Stimulated activated CD4-positive, alpha-beta T cell treated with anti-CD3 and anti-CD28 coated beads, Interleukin-15, amount 100 ng/mL, for 48 hours (primary cell): ENCODE measurements around the gene MTA2.
A peak's percentile ranks its signal among the peaks of the same experiment; 100 is the strongest.
"Not testable (repeated sequence)": the region's sequence is repeated elsewhere in the genome, so short reads cannot be mapped to it uniquely, and the experiment has no call there.

Source experiments
- DNase-seq, 2 donors: peaks; one replicate each; pipeline ENCODE4 v3.0.0-alpha.2; 2020; ENCODE audit warnings: low read depth in 2 of 2

Gene MTA2

GRCh38 chr11:62566247-62566646 lies 35.4 kb downstream of the MTA2 start:
- DNase-seq = no peak

DNA sequence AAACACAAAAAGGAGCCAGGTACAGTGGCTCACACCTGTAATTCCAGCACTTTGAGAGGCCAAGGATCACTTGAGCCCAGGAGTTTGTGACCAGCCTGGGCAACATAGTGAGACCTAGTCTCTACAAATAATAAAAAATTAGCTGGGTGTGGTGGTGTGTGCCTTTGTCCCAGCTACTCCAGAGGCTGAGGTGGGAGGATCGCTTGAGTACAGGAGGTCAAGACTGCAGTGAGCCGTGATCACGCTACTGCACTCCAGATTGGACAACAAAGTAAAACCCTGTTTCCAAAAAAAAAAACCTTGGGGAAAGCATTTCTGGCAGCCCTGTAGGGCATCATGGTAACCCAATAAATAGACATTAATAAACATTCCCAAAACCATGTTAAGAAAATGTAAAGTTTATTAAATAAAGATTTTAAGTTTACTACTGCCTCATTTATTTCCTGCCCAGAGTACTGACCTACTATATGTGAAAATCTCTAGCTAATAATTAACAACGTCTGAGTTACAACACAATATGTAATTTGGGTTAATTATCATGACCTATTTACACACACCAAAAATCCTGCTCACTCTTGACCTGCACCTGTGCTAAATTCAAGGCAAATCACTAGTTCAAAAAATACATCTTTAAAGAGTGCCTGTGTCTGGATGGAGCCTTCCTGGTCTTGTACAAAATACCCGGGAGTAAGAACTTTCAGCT lies 36.4 kb downstream of the MTA2 start:
- no peak for DNase-seq

GRCh38 chr11:62561677-62562230 lies 39.9 kb downstream of the MTA2 start:
- DNase-seq = not testable (repeated sequence)

DNA sequence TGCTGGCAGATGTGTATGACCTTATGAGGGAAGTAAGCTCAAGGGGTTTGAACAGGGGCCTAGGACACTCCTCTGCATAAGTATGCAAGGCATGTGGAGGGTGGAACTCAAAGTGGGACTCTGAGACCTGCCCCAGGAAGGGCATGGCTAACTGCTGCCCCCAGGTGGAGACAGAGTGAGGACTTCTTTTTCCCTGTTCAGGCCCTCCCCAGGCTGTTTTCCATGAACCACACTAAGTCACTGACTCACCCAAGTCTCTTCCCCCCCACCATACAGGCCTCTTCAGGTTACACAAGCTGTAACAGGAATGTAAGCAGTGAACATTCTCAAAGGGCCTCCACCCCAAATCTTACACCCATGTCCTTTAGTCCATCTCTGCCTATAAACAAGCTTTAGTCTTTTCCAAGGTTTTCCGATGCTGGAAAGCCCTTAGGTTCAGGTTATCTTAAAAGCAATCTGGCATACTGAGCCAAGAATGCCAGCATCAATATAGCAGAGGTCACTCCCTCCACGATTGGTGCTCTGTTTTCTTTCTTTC lies 41.0 kb downstream of the MTA2 start:
- DNase-seq = peak in 1 of 2 donors; percentile 64

DNA sequence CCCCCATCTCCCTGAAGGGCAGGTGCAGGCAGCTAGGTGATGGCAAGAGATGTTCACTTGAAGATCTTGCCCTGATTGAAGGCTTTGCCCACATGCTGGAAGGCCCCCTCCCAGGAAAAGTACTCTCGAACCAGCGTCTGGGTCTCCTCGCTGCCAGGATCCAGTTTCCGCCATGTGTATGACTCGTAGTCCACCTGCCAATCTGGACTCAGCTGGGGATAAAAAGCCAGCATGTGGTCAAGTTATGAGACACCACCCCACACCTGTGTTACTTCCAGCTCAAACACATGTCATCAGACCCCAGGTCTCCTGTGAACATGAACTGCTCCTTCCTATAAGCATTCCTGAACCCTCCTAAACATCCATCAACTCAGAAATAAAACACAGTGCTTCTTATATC lies 42.0 kb downstream of the MTA2 start:
- DNase-seq = not testable (repeated sequence)

- DNase-seq = no peak
Observed at GRCh38 chr11:62559204-62559603, 42.5 kb downstream of the MTA2 start.

GRCh38 chr11:62558669-62559068 lies 43.0 kb downstream of the MTA2 start:
- DNase-seq = no peak

- no peak for DNase-seq
Observed at GRCh38 chr11:62556875-62557631, 44.6 kb downstream of the MTA2 start.

GRCh38 chr11:62556108-62556874 lies 45.4 kb downstream of the MTA2 start:
- DNase-seq = peak; percentile 70 to 75

- DNase-seq = no peak
Observed at GRCh38 chr11:62555464-62556107, 46.1 kb downstream of the MTA2 start.

- no peak for DNase-seq
Observed at GRCh38 chr11:62554387-62555167, 47.1 kb downstream of the MTA2 start.

DNA sequence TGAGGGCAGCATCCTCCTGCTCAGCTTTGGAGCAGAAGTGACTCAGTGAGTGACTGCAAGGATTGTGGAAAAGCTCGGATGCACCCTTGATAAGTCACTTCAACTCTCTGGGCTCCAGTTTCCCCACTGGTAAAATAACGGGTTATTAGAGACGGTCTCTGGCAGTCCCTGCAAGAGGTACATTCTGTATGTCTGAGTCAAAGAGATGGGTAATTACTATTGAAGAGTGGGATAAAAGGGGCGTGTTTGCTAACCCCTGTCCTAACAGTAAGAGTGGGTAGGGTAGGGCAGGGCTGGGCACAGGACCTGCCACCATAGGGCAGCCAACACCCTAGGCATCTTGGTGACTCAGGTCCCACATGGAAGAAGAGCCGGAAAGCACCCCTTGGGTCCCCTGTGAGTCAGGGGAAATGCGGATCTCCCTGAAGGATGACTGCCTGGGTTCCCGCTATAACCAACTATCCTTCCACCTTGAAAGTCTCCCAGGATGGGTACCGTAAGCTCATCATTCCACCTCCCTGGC lies 47.8 kb downstream of the MTA2 start:
- DNase-seq = no peak

GRCh38 chr11:62553080-62553838 lies 48.4 kb downstream of the MTA2 start:
- no peak for DNase-seq

DNA sequence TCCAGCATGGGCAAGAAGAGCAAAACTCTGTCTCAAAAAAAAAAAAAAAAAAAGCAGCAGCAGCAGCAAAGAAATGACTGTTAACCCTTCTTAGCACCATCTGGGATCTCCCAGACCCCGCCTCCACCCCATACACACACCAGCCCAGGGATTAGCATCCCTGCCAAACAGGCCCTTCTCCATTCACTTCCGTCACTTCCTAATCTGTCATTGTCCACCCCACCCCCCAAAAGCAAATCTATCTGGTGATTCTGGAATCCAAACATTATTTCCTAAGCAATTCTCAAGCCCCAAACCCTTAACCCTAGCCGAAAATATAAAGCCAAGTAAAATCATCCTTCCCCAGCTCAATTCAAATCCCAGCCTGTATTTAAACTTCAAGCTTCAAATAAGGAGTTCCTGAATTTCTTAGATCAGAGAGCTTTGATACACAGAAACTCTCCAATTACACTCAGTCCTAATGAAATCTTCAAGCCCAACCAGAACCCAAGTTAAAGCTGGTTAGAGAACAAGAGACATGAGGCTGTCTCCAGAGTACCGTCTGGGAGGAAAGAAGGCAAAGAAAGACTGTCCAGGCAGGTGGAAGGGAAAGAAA lies 49.1 kb downstream of the MTA2 start:
- no peak for DNase-seq

- not testable (repeated sequence) for DNase-seq
Observed at GRCh38 chr11:62550478-62550877, 51.2 kb downstream of the MTA2 start.

DNA sequence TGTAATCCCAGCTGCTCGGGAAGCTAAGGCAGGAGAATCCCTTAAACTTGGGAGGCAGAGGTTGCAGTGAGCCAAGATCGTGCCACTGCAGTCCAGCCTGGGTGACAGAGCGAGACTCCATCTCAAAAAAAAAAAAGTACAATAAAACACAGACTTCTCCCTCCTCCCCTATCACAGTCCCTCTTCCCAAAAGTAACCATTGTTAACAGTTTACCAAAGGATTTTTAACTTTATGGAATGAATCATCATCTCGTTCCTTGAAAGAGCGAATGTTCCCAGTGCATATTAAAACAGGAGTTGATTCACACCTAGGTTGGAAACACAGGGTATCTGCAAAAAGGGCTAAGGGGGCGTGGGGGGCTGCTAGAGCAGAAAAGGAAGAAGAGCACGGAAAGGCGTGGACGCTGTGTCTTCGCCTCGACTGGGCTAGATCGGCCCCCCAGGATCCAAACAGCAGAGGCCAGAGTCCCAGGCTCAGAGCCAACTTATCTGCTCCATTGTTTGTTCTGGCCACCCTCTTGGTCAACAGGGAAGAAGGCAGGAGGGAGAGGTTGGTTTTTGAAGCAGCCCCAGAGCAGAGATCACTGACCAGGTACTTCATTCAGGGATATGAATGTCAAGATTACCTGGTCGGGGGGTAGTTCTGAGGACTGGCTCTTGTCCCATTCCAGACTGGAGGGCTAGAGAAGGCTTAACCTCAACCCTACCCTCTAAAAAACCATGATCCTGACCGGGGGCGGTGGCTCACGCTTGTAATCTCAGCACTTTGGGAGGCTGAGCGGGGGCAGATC lies 52.9 kb downstream of the MTA2 start:
- no peak for DNase-seq

GRCh38 chr11:62547691-62548281 lies 53.9 kb downstream of the MTA2 start:
- DNase-seq = no peak
